CD4-positive, alpha-beta T cell treated with Interleukin-12 subunit alpha and Interleukin-12 subunit beta, for 1 hour (primary cell): ENCODE results near the gene MED13.
"Not testable (repeated sequence)": the region's sequence is repeated elsewhere in the genome, so short reads cannot be mapped to it uniquely, and the experiment has no call there.

ENCODE experiments used
- DNase-seq: peaks from one replicate; pipeline ENCODE4 v3.0.0-alpha.2; 2020

MED13 gene

GRCh38 chr17:61894310-61894709, 170.8 kb downstream of the MED13 start:
- DNase-seq: not testable (repeated sequence)
